Neural cell (in vitro differentiated cells): Measurements from ENCODE around the gene OR52A1. TPM values are rescaled to one million over a fixed set of nuclear protein-coding genes. Genes with fewer than 3 reads are reported as not detected.

Source experiments
- H2AFZ ChIP-seq: fragments of 200-600, 300-800 bp; sonication (generic), shearing (Covaris generic); 2 replicates; pipeline ENCODE4 v1.6.0; 2014; ENCODE audit warnings: low read depth, mild to moderate bottlenecking, antibody characterized with exemption, low read length, moderate library complexity
- H3F3A ChIP-seq: fragments of 200-600 bp; shearing (Covaris generic); 2 replicates; pipeline ENCODE4 v1.6.1; 2016; ENCODE audit warnings: mild to moderate bottlenecking, moderate library complexity, mixed read lengths, antibody characterized with exemption, low read length; ENCODE audit not compliant: insufficient read depth, poor library complexity, severe bottlenecking
- H3K27ac ChIP-seq: fragments of 200-600, 300-800 bp; sonication (generic), shearing (Covaris generic); 2 replicates; pipeline ENCODE4 v1.5.1; 2014; ENCODE audit warnings: mild to moderate bottlenecking, low read length, moderate library complexity
- H3K27me3 ChIP-seq: fragments of 300-800, 200-600 bp; sonication (generic), shearing (Covaris generic); 2 replicates; pipeline ENCODE4 v1.6.0; 2014; ENCODE audit warnings: mild to moderate bottlenecking, low read depth, low read length, moderate library complexity; ENCODE audit not compliant: insufficient read depth
- H3K36me3 ChIP-seq: fragments of 300-800, 200-600 bp; sonication (generic), shearing (Covaris generic); 2 replicates; pipeline ENCODE4 v1.5.1; 2014; ENCODE audit warnings: mild to moderate bottlenecking, antibody characterized with exemption, low read length, moderate library complexity; ENCODE audit not compliant: insufficient read depth
- H3K4me2 ChIP-seq: fragments of 300-800, 200-600 bp; sonication (generic), shearing (Covaris generic); 2 replicates; pipeline ENCODE4 v1.6.0; 2014; ENCODE audit warnings: mild to moderate bottlenecking, low read length
- H3K4me3 ChIP-seq: fragments of 300-800, 200-600 bp; sonication (generic), shearing (Covaris generic); 2 replicates; pipeline ENCODE4 v1.5.1; 2014; ENCODE audit warnings: mild to moderate bottlenecking, low read length, moderate library complexity
- H3K79me2 ChIP-seq: fragments of 200-600 bp; shearing (Covaris generic); replicated peaks from 2 replicates; pipeline ENCODE4 v1.6.0; 2014; ENCODE audit warnings: mild to moderate bottlenecking, low read length, moderate library complexity; ENCODE audit not compliant: insufficient read depth
- H3K9ac ChIP-seq: fragments of 300-800, 200-600 bp; sonication (generic), shearing (Covaris generic); 2 replicates; pipeline ENCODE4 v1.6.1; 2016; ENCODE audit warnings: mild to moderate bottlenecking, low read length, mixed read lengths
- H3K9me2 ChIP-seq: fragments of 200-600 bp; shearing (Covaris generic); 2 replicates; pipeline ENCODE4 v1.6.1; 2016; ENCODE audit warnings: mild to moderate bottlenecking, low read length, mixed read lengths; ENCODE audit not compliant: insufficient read depth
- H3K9me3 ChIP-seq: fragments of 200-600, 300-800 bp; sonication (generic), shearing (Covaris generic); 2 replicates; pipeline ENCODE4 v1.6.1; 2016; ENCODE audit warnings: mild to moderate bottlenecking, mixed run types, low read length, moderate library complexity, mixed read lengths
- H4K20me1 ChIP-seq: fragments of 200-600 bp; shearing (Covaris generic); 2 replicates; pipeline ENCODE4 v1.6.1; 2016; ENCODE audit warnings: mild to moderate bottlenecking, mixed run types; ENCODE audit not compliant: insufficient read depth
- CTCF ChIP-seq: fragments of 450-650 bp; IDR thresholded peaks from 2 replicates; pipeline ENCODE4 v1.5.1; 2014; ENCODE audit warnings: antibody characterized with exemption, mild to moderate bottlenecking, moderate library complexity; ENCODE audit not compliant: poor library complexity, severe bottlenecking
- EP300 ChIP-seq: fragments of 450-650 bp; conservative IDR thresholded peaks from 2 replicates; pipeline ENCODE4 v1.6.1; 2014; ENCODE audit warnings: antibody characterized with exemption, mild to moderate bottlenecking, moderate library complexity; ENCODE audit not compliant: poor library complexity, severe bottlenecking
- EZH2 ChIP-seq: fragments of 200-600, 300-800 bp; shearing (Covaris generic), sonication (generic); IDR thresholded peaks from 2 replicates; pipeline ENCODE4 v1.6.1; 2014; ENCODE audit warnings: antibody characterized with exemption, low read length, borderline replicate concordance, mild to moderate bottlenecking; ENCODE audit not compliant: insufficient read depth, poor library complexity, severe bottlenecking
- MXI1 ChIP-seq: fragments of 450-650 bp; conservative IDR thresholded peaks from 2 replicates; pipeline ENCODE4 v1.6.1; 2014; ENCODE audit warnings: antibody characterized with exemption, mild to moderate bottlenecking; ENCODE audit not compliant: poor library complexity, severe bottlenecking
- POLR2AphosphoS5 ChIP-seq: IDR thresholded peaks from 2 replicates; pipeline ENCODE4 v1.6.1; 2012
- RAD21 ChIP-seq: fragments of 450-650 bp; conservative IDR thresholded peaks from 2 replicates; pipeline ENCODE4 v1.6.1; 2014; ENCODE audit warnings: antibody characterized with exemption, mild to moderate bottlenecking, moderate library complexity
- SMC3 ChIP-seq: fragments of 450-650 bp; conservative IDR thresholded peaks from 2 replicates; pipeline ENCODE4 v1.6.1; 2014; ENCODE audit warnings: antibody characterized with exemption, mild to moderate bottlenecking, moderate library complexity; ENCODE audit not compliant: poor library complexity
- TAF1 ChIP-seq: IDR thresholded peaks from 2 replicates; pipeline ENCODE4 v1.6.1; 2012; ENCODE audit warnings: low read depth
- polyA plus RNA-seq: library from polyadenylated mRNA; depleted of rRNA; stranded (reverse); fragments of >200 nt; gene quantifications from 2 replicates; pipeline ENCODE4 v1.2.3, GENCODE V29; 2014
- TF ChIP-seq, protein P1 (sequence below): IDR thresholded peaks from 2 replicates; pipeline ENCODE4 v1.6.1; 2012; ENCODE audit warnings: borderline replicate concordance

The OR52A1 gene
- polyA plus RNA-seq, 1 donor from 2014 or later = not detected

DNA sequence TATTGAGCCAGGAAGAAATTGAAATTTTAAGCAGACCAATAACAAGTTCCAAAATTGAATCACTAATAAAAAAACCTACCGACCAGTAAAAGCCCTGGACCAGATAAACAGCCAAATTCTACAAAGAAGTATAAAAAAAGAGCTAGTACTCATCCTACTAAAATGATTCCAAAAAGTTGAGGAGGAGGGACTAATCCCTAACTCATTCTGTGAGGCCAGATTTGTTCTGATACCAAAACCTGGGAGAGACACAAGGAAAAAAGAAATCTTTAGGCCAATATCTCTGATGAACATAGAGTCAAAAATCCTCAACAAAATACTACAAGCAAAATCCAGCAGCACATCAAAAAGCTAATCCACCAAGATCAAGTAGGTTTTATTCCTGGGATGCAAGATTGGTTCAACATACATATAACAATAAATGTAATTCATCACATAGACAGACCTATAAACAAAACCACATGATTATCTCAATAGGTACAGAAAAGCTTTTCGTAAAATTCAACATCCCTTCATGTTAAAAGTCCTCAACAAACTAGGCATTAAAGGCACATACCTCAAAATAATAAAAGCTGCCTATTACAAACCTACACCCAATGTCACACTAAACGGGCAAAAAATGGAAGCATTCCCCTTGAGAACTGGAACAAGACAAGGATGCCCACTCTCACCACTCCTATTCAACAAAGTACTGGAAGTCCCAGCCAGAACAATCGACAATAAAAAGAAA lies 29.5 kb downstream of the OR52A1 start:
- no peak overlapping the region for H2AFZ ChIP-seq
- H3K9me2 ChIP-seq = no peaks in the 10 kb centered on the region
- no peaks in the 10 kb centered on the region for H3K79me2 ChIP-seq
- H3K4me3 ChIP-seq = no peak overlapping the region
- no peaks in the 10 kb centered on the region for H4K20me1 ChIP-seq
- no peak overlapping the region for H3K27ac ChIP-seq
- no peaks in the 10 kb centered on the region for H3K27me3 ChIP-seq
- H3F3A ChIP-seq = no peaks in the 10 kb centered on the region
- no peaks in the 10 kb centered on the region for H3K36me3 ChIP-seq
- TF ChIP-seq, protein P1, sequence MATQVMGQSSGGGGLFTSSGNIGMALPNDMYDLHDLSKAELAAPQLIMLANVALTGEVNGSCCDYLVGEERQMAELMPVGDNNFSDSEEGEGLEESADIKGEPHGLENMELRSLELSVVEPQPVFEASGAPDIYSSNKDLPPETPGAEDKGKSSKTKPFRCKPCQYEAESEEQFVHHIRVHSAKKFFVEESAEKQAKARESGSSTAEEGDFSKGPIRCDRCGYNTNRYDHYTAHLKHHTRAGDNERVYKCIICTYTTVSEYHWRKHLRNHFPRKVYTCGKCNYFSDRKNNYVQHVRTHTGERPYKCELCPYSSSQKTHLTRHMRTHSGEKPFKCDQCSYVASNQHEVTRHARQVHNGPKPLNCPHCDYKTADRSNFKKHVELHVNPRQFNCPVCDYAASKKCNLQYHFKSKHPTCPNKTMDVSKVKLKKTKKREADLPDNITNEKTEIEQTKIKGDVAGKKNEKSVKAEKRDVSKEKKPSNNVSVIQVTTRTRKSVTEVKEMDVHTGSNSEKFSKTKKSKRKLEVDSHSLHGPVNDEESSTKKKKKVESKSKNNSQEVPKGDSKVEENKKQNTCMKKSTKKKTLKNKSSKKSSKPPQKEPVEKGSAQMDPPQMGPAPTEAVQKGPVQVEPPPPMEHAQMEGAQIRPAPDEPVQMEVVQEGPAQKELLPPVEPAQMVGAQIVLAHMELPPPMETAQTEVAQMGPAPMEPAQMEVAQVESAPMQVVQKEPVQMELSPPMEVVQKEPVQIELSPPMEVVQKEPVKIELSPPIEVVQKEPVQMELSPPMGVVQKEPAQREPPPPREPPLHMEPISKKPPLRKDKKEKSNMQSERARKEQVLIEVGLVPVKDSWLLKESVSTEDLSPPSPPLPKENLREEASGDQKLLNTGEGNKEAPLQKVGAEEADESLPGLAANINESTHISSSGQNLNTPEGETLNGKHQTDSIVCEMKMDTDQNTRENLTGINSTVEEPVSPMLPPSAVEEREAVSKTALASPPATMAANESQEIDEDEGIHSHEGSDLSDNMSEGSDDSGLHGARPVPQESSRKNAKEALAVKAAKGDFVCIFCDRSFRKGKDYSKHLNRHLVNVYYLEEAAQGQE = no peak
- TF ChIP-seq RAD21 = no peak
- TF ChIP-seq POLR2AphosphoS5 = no peak
- TF ChIP-seq CTCF = no peak
- TF ChIP-seq SMC3 = no peak
- no peak for TF ChIP-seq TAF1
- no peak for TF ChIP-seq MXI1
- no peak for TF ChIP-seq EZH2
- TF ChIP-seq EP300 = no peak
- no peak overlapping the region for H3K9ac ChIP-seq
- H3K4me2 ChIP-seq = no peak overlapping the region
- H3K9me3 ChIP-seq = no peaks in the 10 kb centered on the region

GRCh38 chr11:5123802-5124521 lies 30.6 kb downstream of the OR52A1 start:
- H3F3A ChIP-seq = no peaks in the 10 kb centered on the region
- no peaks in the 10 kb centered on the region for H3K36me3 ChIP-seq
- no peak overlapping the region for H3K4me3 ChIP-seq
- no peak overlapping the region for H3K27ac ChIP-seq
- no peaks in the 10 kb centered on the region for H3K9me2 ChIP-seq
- no peak overlapping the region for H3K9ac ChIP-seq
- no peaks in the 10 kb centered on the region for H3K27me3 ChIP-seq
- H4K20me1 ChIP-seq = no peaks in the 10 kb centered on the region
- H3K79me2 ChIP-seq = no peaks in the 10 kb centered on the region
- H3K9me3 ChIP-seq = no peaks in the 10 kb centered on the region
- TF ChIP-seq EZH2 (no peak), TAF1 (no peak), CTCF (peak; percentile 90), MXI1 (no peak), SMC3 (peak; percentile 90), POLR2AphosphoS5 (no peak), RAD21 (peak; percentile 86), EP300 (no peak)
- TF ChIP-seq, protein P1 = no peak
- H2AFZ ChIP-seq = no peak overlapping the region
- no peak overlapping the region for H3K4me2 ChIP-seq
